ENCODE data around the gene TRAF2.

Gene TRAF2

DNA sequence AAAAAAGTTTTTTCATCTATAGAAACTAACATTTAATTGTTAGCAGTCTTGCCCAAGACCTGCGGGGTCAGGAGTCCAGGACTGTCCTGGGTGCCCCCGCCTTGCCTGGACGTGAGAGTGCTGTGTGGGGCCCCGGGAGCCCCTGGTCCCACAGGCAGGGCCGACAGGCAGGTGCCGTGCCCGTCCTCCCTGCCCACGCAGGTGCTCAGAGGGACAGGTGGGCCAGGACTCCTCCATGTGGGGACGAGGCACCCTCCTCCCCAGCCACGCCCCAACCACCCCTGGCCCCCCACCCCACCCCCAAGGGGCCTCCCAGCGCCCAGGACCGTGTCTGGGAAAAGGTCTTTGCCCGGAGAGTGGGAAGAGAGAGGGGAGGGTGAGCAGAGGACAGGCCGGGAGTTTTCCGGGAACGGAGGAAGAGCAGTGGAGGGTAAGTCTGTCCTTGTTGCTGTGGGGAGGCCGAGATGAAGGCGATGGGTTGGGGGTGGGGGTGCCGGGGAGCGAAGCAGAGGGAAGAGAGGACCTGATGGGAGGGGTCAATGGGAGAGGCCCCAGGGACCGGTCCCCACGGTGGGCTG, 63.0 kb downstream of the TRAF2 start:
- DNase-seq (ENCODE audit: low spot score) = no peak
- TF ChIP-seq, protein P1, sequence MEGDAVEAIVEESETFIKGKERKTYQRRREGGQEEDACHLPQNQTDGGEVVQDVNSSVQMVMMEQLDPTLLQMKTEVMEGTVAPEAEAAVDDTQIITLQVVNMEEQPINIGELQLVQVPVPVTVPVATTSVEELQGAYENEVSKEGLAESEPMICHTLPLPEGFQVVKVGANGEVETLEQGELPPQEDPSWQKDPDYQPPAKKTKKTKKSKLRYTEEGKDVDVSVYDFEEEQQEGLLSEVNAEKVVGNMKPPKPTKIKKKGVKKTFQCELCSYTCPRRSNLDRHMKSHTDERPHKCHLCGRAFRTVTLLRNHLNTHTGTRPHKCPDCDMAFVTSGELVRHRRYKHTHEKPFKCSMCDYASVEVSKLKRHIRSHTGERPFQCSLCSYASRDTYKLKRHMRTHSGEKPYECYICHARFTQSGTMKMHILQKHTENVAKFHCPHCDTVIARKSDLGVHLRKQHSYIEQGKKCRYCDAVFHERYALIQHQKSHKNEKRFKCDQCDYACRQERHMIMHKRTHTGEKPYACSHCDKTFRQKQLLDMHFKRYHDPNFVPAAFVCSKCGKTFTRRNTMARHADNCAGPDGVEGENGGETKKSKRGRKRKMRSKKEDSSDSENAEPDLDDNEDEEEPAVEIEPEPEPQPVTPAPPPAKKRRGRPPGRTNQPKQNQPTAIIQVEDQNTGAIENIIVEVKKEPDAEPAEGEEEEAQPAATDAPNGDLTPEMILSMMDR (conservative IDR thresholded peaks at IDR 0.05; ENCODE audit: low read depth) = no peak
- peak overlapping the region; percentile 89 for H3K27ac ChIP-seq
- ChIA-PET POLR2A (ENCODE audit: low non-redundant PET) (interaction anchor here (0.7 to 1.0 kb wide), 3 partner anchors 43 to 86 kb away, joined by 3 to 8 read pairs (median 8); partner anchors contain the start of gene PAXX), CTCF (interaction anchor here (0.6 to 3.0 kb wide), 5 partner anchors 51 to 191 kb away, joined by 3 to 20 read pairs (median 4); partner anchors contain the start of genes AJM1 and LCN8)

DNA sequence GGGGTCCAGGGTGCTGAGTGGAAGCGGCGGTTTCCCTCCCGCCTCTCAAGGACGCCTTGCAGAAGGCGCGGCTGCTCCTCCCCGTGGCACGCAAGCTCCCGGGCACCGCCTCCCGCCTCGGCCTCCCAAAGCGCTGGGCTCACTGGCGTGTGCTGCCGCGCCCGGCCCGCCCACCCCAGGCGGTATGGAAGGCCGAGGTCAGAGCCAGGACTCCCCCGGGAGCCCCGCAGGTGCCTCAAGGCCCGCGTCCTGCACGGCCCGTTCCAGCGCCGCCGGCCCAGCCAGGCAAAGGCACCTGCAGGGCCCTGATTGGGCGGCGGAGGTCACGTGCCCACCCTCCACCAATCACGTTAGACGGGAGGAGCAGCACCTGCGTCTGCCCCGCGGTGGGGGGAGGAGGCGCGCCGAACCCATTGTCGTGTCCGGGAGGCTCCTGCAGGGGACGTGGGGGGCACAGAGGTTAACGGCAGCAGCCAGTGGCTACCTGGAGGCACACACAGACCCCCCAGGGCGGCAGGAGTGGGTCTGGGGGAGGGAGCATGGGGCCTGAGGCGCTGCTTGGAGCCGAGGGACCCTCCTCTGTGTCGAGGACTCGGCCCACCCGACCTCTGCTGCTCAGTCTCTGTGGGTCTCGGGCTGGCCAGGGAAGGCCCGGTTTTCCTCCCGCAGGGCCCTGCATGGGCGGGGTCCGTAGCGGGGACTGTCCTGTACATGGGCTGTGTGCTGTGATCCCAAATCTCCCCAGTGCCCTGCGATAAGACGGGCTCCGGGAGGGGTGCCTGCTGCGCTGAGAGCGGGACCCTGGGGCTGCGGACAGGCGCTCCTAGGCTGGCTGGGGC, 63.7 kb downstream of the TRAF2 start:
- peak overlapping the region; percentile 89 for H3K27ac ChIP-seq
- ChIA-PET POLR2A (ENCODE audit: low non-redundant PET) (interaction anchor here (0.6 to 1.0 kb wide), 3 partner anchors 21 to 85 kb away, joined by 3 to 8 read pairs (median 8); partner anchors contain the start of gene PAXX), CTCF (interaction anchor here (0.6 to 3.0 kb wide), 6 partner anchors 50 to 213 kb away, joined by 3 to 20 read pairs (median 4); partner anchors contain the start of genes AJM1 and LCN8)
- TF ChIP-seq, protein P1 (conservative IDR thresholded peaks at IDR 0.05; ENCODE audit: low read depth) = no peak; the same call in 1 of the 2 replicates
- DNase-seq (ENCODE audit: low spot score) = peak; percentile 100

- CTCF ChIA-PET = interaction anchor here (0.6 to 3.0 kb wide), 4 partner anchors 19 to 212 kb away, joined by 3 to 20 read pairs (median 4); no protein-coding TSS in a partner anchor
- H3K27ac ChIP-seq = peak overlapping the region; percentile 89
- TF ChIP-seq, protein P1 (conservative IDR thresholded peaks at IDR 0.05; ENCODE audit: low read depth) = no peak
- POLR2A ChIA-PET (ENCODE audit: low non-redundant PET) = interaction anchor here (0.6 kb wide), 1 partner anchor 22 kb away, joined by 8 read pairs; no protein-coding TSS in a partner anchor
- no peak for DNase-seq (ENCODE audit: low spot score)
Measured at GRCh38 chr9:136950656-136951276, 64.5 kb downstream of the TRAF2 start.

DNA sequence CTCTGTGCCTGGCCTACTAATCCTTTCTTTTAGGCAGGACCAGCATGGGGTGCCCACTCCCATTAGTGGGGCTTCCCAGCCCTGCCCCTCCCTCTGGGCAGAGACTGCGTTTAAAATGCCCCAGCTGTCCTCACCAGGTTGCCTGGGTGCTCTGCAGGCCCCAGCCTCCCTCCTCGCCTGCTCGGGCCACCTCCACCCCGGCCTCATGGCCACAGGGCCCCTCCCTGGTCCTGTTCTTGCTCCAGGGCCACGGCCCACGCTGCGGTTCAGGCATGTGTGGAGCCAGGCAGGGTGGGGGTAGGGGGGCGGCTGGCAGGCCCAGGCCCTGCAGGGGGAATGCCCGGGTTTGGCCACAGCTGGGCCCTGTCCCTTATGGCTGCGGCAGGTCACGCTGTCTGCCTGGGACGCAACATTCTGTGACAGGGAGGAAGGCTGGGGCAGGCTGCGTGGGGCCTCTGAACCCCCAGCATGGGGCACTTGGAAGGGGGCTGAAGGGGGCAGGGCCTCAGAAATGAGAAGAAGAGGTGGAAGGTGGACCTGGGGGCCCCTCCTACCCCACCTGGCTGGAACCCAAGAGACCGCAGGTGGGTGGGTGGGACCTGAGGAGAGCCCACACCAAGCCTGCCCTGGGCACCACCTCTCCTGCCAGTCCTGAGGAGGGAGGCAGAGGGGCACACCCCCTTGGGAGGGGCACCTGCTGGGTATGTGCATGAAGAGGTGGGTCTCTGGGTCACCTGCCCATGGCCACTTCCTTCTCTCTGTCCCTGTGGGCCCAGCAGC, 65.4 kb downstream of the TRAF2 start, which contains the start of gene LCN12:
Gene LCN12, plus strand, starts transcription at position 733 of the 780 bp plus-strand sequence. CDS start 55 bp downstream, outside the sequence.
- DNase-seq (ENCODE audit: low spot score) = no peak
- ChIA-PET POLR2A (ENCODE audit: low non-redundant PET) (no interaction called here), CTCF (interaction anchor here (1.2 to 3.0 kb wide), 2 partner anchors 83 to 93 kb away, joined by 3 to 20 read pairs; no protein-coding TSS in a partner anchor)
- peak within 1 kb of the TSS; percentile 89 for H3K27ac ChIP-seq
- TF ChIP-seq, protein P1 (conservative IDR thresholded peaks at IDR 0.05; ENCODE audit: low read depth) = no peak

DNA sequence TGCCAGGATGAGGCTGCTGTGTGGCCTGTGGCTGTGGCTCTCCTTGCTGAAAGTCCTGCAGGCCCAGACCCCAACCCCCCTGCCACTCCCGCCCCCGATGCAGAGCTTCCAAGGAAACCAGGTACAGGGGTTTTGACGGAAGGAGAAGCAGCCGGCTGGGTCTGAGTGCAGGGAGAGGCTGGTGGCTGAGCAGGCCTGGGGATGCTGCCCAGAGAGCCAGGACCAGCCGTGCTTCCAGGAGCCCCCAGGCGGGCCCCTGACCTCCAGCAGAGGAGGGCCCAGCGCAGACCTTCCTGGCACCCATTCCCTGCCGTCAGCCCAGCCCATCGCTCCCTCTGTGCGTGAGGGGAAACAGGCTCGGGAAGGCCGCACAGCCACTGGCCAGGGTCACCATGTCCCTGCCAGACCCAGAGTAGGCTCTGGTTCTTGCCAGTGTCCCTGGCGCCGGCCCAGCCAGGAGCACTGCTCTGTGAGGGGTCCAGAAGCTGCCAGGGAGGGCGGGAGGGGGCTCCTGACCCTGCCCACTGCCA, 66.1 kb downstream of the TRAF2 start:
- no peak for DNase-seq (ENCODE audit: low spot score)
- POLR2A ChIA-PET (ENCODE audit: low non-redundant PET) = no interaction called here
- H3K27ac ChIP-seq = no peak overlapping the region; the same call in 1 of the 2 replicates
- TF ChIP-seq, protein P1 (conservative IDR thresholded peaks at IDR 0.05; ENCODE audit: low read depth) = no peak
- CTCF ChIA-PET = interaction anchor here (1.0 to 3.0 kb wide), 2 partner anchors 77 to 82 kb away, joined by 3 to 20 read pairs; no protein-coding TSS in a partner anchor
